ENCODE data around the gene PCID2. TPM values are rescaled to one million over a fixed set of nuclear protein-coding genes. Genes with fewer than 3 reads are reported as not detected.

PCID2 gene
- polyA plus RNA-seq, 1 of the 3 experiments (the other 2 are of a cell fraction): 69.8 TPM

DNA sequence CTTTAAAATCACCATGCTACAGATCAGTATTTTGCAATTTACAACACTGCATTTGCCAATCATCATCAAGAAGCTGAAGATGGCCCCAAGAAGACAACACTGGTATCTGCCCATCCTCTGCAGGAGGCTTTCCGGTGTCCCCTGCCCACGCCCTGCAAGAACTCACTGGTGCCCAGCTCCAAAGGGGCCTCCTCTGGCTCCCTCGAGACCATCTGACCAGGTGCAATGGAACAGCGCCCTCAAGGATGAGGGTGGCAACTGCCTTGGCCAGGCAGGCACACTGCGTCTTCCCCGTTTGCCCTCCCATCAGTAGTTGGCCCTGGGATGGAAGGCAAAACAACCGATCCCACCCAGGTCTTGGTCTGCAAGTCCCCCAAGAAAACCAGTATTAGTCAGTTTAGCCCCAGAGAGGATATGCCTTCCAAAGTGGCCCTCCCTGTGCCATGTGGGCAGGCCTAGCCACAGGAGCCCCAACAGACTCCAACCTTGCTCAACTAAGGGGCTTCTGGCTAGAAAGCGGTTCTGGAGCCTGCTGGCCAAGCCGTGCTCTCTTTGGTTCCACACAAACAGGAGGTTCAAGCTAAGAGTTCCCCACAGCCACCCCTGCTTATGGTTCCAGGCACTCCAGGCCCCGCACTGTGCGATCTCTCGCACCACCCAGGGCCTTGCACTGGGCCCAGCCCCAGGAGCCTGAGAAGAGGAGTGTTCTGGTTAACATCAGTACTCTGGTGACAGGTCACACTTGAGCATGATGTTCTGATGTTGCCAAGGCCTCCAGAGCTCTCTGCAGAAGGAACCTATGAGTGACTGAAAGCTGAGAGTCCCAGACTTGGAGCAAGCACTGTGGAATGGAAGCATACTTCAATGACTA is 4.7 kb downstream of the PCID2 start:
- peaks cover 37% of the 10 kb centered on the region for H4K20me1 ChIP-seq (ENCODE audit: insufficient read depth)
- no peak overlapping the region for H2AFZ ChIP-seq (ENCODE audit: low read depth)
- H3F3A ChIP-seq (replicated peaks; ENCODE audit: insufficient read depth): peaks cover 11% of the 10 kb centered on the region
- no peak overlapping the region for H3K9ac ChIP-seq
- TF ChIP-seq REST (IDR thresholded peaks at IDR 0.05; ENCODE audit: low read depth, low read length): no peak
- TF ChIP-seq, protein P1, sequence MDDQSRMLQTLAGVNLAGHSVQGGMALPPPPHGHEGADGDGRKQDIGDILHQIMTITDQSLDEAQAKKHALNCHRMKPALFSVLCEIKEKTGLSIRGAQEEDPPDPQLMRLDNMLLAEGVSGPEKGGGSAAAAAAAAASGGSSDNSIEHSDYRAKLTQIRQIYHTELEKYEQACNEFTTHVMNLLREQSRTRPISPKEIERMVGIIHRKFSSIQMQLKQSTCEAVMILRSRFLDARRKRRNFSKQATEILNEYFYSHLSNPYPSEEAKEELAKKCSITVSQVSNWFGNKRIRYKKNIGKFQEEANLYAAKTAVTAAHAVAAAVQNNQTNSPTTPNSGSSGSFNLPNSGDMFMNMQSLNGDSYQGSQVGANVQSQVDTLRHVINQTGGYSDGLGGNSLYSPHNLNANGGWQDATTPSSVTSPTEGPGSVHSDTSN (IDR thresholded peaks at IDR 0.05): no peak
- TF ChIP-seq, protein P2, sequence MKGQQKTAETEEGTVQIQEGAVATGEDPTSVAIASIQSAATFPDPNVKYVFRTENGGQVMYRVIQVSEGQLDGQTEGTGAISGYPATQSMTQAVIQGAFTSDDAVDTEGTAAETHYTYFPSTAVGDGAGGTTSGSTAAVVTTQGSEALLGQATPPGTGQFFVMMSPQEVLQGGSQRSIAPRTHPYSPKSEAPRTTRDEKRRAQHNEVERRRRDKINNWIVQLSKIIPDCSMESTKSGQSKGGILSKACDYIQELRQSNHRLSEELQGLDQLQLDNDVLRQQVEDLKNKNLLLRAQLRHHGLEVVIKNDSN (IDR thresholded peaks at IDR 0.05; ENCODE audit: borderline replicate concordance, low read depth): no peak
- TF ChIP-seq RCOR1 (IDR thresholded peaks at IDR 0.05; ENCODE audit: low read length): no peak
- no peak overlapping the region for H3K4me2 ChIP-seq
- peaks cover 97% of the 10 kb centered on the region for H3K79me2 ChIP-seq (ENCODE audit: insufficient read depth)
- H3K36me3 ChIP-seq (replicated peaks in 1 of 2; ENCODE audit: control insufficient read depth in 1 of 2, insufficient read depth in 2 of 2, low read length in 1 of 2): peaks cover 18 to 40% of the 10 kb centered on the region in 2 experiments
- no peaks in the 10 kb centered on the region for H3K9me2 ChIP-seq
- POLR2A ChIA-PET: no interaction called here
- H3K4me1 ChIP-seq (ENCODE audit: control insufficient read depth in 1 of 2, insufficient read depth in 2 of 2, low read depth in 1 of 2, low read length in 1 of 2): peaks cover 0 to 24% of the 10 kb centered on the region in 2 experiments; a peak in 2 of 4 replicates
- no peak overlapping the region for H3K27ac ChIP-seq (ENCODE audit: low read depth in 2 of 2, low read length in 1 of 2)
- CTCF ChIA-PET: interaction anchor here (0.8 kb wide), 1 partner anchor 28 kb away, joined by 3 read pairs; no protein-coding TSS in a partner anchor
- 97% methylated on average over 5 of the region's 12 CpGs for WGBS (ENCODE audit: low lambda C conversion rate)
- no peak for DNase-seq
- no peak overlapping the region for H3K4me3 ChIP-seq (ENCODE audit: low read depth in 2 of 2, low read length in 1 of 2)
- H3K9me3 ChIP-seq: no peaks in the 10 kb centered on the region
- no peaks in the 10 kb centered on the region for H3K27me3 ChIP-seq (ENCODE audit: insufficient read depth)

DNA sequence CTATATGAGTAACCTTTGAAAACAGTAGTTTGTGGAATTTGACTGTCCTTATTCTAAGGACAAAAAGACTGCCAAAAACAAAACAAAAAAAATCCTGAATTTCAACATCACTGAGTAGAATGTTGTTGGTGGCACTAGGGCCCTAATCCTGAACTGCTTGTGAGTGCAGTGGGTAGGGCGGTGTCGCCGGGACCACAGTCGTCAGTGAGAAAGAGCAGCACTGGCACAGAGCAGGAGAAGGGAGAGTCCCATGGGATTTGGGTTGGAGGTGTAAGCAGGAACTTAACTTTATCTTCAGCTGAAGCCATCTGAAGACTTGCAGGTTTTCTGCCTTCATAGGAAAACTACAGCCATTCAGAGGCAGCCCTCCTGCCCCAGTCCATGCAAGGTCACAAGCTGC is 5.6 kb downstream of the PCID2 start:
- peaks cover 0 to 24% of the 10 kb centered on the region in 2 experiments; a peak in 2 of 4 replicates for H3K4me1 ChIP-seq (ENCODE audit: control insufficient read depth in 1 of 2, insufficient read depth in 2 of 2, low read depth in 1 of 2, low read length in 1 of 2)
- CTCF ChIA-PET: no interaction called here
- H3K9me2 ChIP-seq: no peaks in the 10 kb centered on the region
- H3K27ac ChIP-seq (ENCODE audit: low read depth in 2 of 2, low read length in 1 of 2): no peak overlapping the region
- DNase-seq: no peak
- TF ChIP-seq RCOR1 (IDR thresholded peaks at IDR 0.05; ENCODE audit: low read length): no peak
- TF ChIP-seq YY1 (IDR thresholded peaks at IDR 0.05; ENCODE audit: low read depth): no peak
- no peak for TF ChIP-seq RAD21 (IDR thresholded peaks at IDR 0.05; ENCODE audit: low read length)
- TF ChIP-seq, protein P3, sequence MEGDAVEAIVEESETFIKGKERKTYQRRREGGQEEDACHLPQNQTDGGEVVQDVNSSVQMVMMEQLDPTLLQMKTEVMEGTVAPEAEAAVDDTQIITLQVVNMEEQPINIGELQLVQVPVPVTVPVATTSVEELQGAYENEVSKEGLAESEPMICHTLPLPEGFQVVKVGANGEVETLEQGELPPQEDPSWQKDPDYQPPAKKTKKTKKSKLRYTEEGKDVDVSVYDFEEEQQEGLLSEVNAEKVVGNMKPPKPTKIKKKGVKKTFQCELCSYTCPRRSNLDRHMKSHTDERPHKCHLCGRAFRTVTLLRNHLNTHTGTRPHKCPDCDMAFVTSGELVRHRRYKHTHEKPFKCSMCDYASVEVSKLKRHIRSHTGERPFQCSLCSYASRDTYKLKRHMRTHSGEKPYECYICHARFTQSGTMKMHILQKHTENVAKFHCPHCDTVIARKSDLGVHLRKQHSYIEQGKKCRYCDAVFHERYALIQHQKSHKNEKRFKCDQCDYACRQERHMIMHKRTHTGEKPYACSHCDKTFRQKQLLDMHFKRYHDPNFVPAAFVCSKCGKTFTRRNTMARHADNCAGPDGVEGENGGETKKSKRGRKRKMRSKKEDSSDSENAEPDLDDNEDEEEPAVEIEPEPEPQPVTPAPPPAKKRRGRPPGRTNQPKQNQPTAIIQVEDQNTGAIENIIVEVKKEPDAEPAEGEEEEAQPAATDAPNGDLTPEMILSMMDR (IDR thresholded peaks at IDR 0.05): no peak
- WGBS (ENCODE audit: low lambda C conversion rate): 94% methylated on average over 4 of the region's 4 CpGs
- no peaks in the 10 kb centered on the region for H3K9me3 ChIP-seq
- no peak overlapping the region for H3K4me3 ChIP-seq (ENCODE audit: low read depth in 2 of 2, low read length in 1 of 2)
- H4K20me1 ChIP-seq (ENCODE audit: insufficient read depth): peaks cover 37% of the 10 kb centered on the region
- H3K36me3 ChIP-seq (replicated peaks in 1 of 2; ENCODE audit: control insufficient read depth in 1 of 2, insufficient read depth in 2 of 2, low read length in 1 of 2): peaks cover 24 to 44% of the 10 kb centered on the region in 2 experiments
- peaks cover 10% of the 10 kb centered on the region for H3F3A ChIP-seq (replicated peaks; ENCODE audit: insufficient read depth)
- no peak overlapping the region for H2AFZ ChIP-seq (ENCODE audit: low read depth)
- no peak overlapping the region for H3K9ac ChIP-seq
- H3K79me2 ChIP-seq (ENCODE audit: insufficient read depth): peaks cover 100% of the 10 kb centered on the region
- H3K4me2 ChIP-seq: no peak overlapping the region
- H3K27me3 ChIP-seq (ENCODE audit: insufficient read depth): no peaks in the 10 kb centered on the region
- POLR2A ChIA-PET: no interaction called here

All from SK-N-SH (cell line).